HepG2 (cell line): ENCODE measurements around the gene DBN1.

ENCODE experiments used
- CAMTA2 ChIP-seq: sonication (generic); formaldehyde crosslinking; IDR thresholded peaks from 2 replicates; pipeline ENCODE4 v1.4.0; 2020; ENCODE audit warnings: mild to moderate bottlenecking, missing genetic modification reagents, borderline replicate concordance
- CTCF ChIP-seq: sonication (generic); formaldehyde crosslinking; IDR thresholded peaks from 2 replicates; pipeline ENCODE4 v1.5.0; 2020; ENCODE audit warnings: mild to moderate bottlenecking, missing genetic modification reagents, moderate library complexity
- EZH2 ChIP-seq: conservative IDR thresholded peaks from 2 replicates; pipeline ENCODE4 v1.6.1; 2012; ENCODE audit warnings: mild to moderate bottlenecking, low read depth, low read length, moderate library complexity
- MTA1 ChIP-seq: sonication (generic); formaldehyde crosslinking; IDR thresholded peaks from 2 replicates; pipeline ENCODE4 v1.4.0; 2020; ENCODE audit warnings: missing genetic modification reagents, mild to moderate bottlenecking, borderline replicate concordance
- NFE2 ChIP-seq: sonication (generic); formaldehyde crosslinking; IDR thresholded peaks from 2 replicates; pipeline ENCODE4 v1.4.0; 2020; ENCODE audit warnings: missing genetic modification reagents
- POLR2A ChIP-seq, 2 experiments: IDR thresholded peaks; 2 replicates each; pipeline ENCODE4 v1.6.1; 2011; ENCODE audit warnings: low read depth in 2 of 2, low read length in 2 of 2, mild to moderate bottlenecking in 1 of 2, moderate library complexity in 1 of 2; ENCODE audit not compliant: insufficient read depth in 1 of 2
- RXRA ChIP-seq: sonication (generic); formaldehyde crosslinking; IDR thresholded peaks from 2 replicates; pipeline ENCODE4 v1.5.1; 2020; ENCODE audit warnings: missing genetic modification reagents
- TCF7L2 ChIP-seq: IDR thresholded peaks from 2 replicates; pipeline ENCODE4 v1.6.1; 2011; ENCODE audit warnings: mild to moderate bottlenecking, low read depth, low read length, moderate library complexity
- ZNF841 ChIP-seq: sonication (generic); formaldehyde crosslinking; IDR thresholded peaks from 2 replicates; pipeline ENCODE4 v1.8.1; 2023; ENCODE audit warnings: missing genetic modification reagents, borderline replicate concordance
- TF ChIP-seq, protein P1 (sequence below): sonication (generic); formaldehyde crosslinking; conservative IDR thresholded peaks from 2 replicates; pipeline ENCODE4 v1.4.0; 2020; ENCODE audit warnings: mild to moderate bottlenecking, missing genetic modification reagents, moderate library complexity

GRCh38 chr5:177507596-177508220 is 34.3 kb upstream of the DBN1 start:
- TF ChIP-seq MTA1 (CRISPR knock-in tag) = no peak
- no peak for TF ChIP-seq EZH2
- no peak for TF ChIP-seq NFE2 (CRISPR knock-in tag)
- TF ChIP-seq CTCF (CRISPR knock-in tag) = no peak
- TF ChIP-seq TCF7L2 = no peak
- TF ChIP-seq POLR2A (IDR thresholded peaks at IDR 0.05; ENCODE audit: insufficient read depth in 1 of 2, low read depth in 2 of 2, low read length in 2 of 2) = no peak
- TF ChIP-seq RXRA = no peak
- no peak for TF ChIP-seq ZNF841
- TF ChIP-seq, protein P1, sequence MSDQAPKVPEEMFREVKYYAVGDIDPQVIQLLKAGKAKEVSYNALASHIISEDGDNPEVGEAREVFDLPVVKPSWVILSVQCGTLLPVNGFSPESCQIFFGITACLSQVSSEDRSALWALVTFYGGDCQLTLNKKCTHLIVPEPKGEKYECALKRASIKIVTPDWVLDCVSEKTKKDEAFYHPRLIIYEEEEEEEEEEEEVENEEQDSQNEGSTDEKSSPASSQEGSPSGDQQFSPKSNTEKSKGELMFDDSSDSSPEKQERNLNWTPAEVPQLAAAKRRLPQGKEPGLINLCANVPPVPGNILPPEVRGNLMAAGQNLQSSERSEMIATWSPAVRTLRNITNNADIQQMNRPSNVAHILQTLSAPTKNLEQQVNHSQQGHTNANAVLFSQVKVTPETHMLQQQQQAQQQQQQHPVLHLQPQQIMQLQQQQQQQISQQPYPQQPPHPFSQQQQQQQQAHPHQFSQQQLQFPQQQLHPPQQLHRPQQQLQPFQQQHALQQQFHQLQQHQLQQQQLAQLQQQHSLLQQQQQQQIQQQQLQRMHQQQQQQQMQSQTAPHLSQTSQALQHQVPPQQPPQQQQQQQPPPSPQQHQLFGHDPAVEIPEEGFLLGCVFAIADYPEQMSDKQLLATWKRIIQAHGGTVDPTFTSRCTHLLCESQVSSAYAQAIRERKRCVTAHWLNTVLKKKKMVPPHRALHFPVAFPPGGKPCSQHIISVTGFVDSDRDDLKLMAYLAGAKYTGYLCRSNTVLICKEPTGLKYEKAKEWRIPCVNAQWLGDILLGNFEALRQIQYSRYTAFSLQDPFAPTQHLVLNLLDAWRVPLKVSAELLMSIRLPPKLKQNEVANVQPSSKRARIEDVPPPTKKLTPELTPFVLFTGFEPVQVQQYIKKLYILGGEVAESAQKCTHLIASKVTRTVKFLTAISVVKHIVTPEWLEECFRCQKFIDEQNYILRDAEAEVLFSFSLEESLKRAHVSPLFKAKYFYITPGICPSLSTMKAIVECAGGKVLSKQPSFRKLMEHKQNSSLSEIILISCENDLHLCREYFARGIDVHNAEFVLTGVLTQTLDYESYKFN (CRISPR knock-in tag) = no peak
- no peak for TF ChIP-seq CAMTA2 (CRISPR knock-in tag)
